Cardiac muscle cell (in vitro differentiated cells and primary cell): Measurements from ENCODE around the gene RIMBP2. TPM values are rescaled to one million over a fixed set of nuclear protein-coding genes. Genes with fewer than 3 reads are reported as not detected.

Source experiments
- DNase-seq, 2 donors: peaks; one replicate each; pipeline versions ENCODE4 v3.0.0 to v3.0.0-alpha.2; 2010 to 2017; ENCODE audit warnings: low read depth in 1 of 2, low spot score in 1 of 2
- H3K27ac ChIP-seq: fragments of 200-600 bp; sonication (generic); 2 replicates; pipeline ENCODE4 v1.5.1; 2016
- H3K27me3 ChIP-seq: fragments of 200-600 bp; sonication (generic); 2 replicates; pipeline ENCODE4 v1.6.0; 2016; ENCODE audit warnings: control low read depth
- H3K36me3 ChIP-seq: fragments of 200-600 bp; sonication (generic); 2 replicates; pipeline ENCODE4 v1.5.1; 2016; ENCODE audit warnings: control low read depth
- H3K4me1 ChIP-seq: fragments of 200-600 bp; sonication (generic); 2 replicates; pipeline ENCODE4 v1.8.1; 2017; ENCODE audit warnings: low read depth, mild to moderate bottlenecking, mixed run types
- H3K4me3 ChIP-seq: fragments of 200-600 bp; sonication (generic); 2 replicates; pipeline ENCODE4 v1.5.1; 2016; ENCODE audit warnings: mild to moderate bottlenecking
- H3K9me3 ChIP-seq: fragments of 200-600 bp; sonication (generic); 2 replicates; pipeline ENCODE4 v1.5.1; 2017; ENCODE audit warnings: low read depth, mild to moderate bottlenecking, control low read depth
- polyA plus RNA-seq: library from polyadenylated mRNA; unstranded; fragments of >200 nt; fragmentation: Nextera tagmentation; extraction: Ambion mirVana; gene quantifications from 2 replicates; pipeline ENCODE4 v1.2.1, GENCODE V29; 2016
- total RNA-seq: library from RNA; depleted of rRNA; stranded (reverse); fragments of >200 nt; gene quantifications from 2 replicates; pipeline ENCODE4 v1.2.3, GENCODE V29; 2016
- TF ChIP-seq, protein P1 (sequence below): IDR thresholded peaks from 2 replicates; pipeline ENCODE4 v1.5.1; 2012; ENCODE audit warnings: low read depth, mild to moderate bottlenecking, low read length

The RIMBP2 gene
- total and polyA plus RNA-seq, 2 experiments from 2014 or later, result 2.6 to 10.5 TPM

DNA sequence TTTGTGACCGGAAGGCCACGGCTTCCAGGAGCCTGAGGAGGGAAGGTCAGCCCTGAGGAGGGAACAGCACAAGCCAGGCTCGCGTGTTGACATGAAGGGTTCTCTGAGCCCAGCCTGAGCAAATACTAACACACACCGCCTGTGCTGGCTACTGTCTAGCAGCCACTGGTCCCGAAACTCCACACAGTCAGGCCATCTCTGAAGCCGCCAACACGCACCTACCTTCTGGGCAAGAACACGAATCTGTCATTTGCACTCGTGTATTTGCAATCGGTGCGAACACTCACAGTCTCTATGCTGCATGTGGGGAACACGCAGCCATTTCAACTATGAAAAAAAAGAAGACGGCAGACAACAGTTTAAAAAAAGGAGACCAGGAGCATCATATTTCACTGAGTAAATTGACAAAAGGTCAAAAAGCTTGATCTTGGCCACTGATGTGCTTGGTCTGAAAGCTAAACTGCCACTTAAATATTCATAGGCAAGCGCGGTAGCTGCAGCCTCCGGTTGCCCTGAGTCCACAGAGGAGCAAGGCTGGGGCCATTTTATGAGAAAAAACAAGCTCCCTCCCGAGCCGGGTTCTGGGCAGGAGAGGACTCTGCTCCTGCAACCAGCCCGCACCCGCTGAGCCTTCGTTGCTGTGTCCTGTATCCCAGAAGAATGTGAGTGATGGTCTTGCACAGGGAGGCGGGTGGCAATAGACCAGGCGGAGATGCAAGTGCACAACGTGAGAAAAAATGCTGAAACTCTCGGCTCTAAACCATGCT lies 57.8 kb downstream of the RIMBP2 start:
- Histone ChIP-seq H3K27ac (no peak overlapping the region), H3K9me3 (no peaks in the 10 kb centered on the region), H3K4me1 (peaks cover 17% of the 10 kb centered on the region), H3K4me3 (no peak overlapping the region), H3K36me3 (no peaks in the 10 kb centered on the region), H3K27me3 (no peaks in the 10 kb centered on the region)
- TF ChIP-seq, protein P1, sequence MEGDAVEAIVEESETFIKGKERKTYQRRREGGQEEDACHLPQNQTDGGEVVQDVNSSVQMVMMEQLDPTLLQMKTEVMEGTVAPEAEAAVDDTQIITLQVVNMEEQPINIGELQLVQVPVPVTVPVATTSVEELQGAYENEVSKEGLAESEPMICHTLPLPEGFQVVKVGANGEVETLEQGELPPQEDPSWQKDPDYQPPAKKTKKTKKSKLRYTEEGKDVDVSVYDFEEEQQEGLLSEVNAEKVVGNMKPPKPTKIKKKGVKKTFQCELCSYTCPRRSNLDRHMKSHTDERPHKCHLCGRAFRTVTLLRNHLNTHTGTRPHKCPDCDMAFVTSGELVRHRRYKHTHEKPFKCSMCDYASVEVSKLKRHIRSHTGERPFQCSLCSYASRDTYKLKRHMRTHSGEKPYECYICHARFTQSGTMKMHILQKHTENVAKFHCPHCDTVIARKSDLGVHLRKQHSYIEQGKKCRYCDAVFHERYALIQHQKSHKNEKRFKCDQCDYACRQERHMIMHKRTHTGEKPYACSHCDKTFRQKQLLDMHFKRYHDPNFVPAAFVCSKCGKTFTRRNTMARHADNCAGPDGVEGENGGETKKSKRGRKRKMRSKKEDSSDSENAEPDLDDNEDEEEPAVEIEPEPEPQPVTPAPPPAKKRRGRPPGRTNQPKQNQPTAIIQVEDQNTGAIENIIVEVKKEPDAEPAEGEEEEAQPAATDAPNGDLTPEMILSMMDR, result no peak
- DNase-seq, result no peak

DNA sequence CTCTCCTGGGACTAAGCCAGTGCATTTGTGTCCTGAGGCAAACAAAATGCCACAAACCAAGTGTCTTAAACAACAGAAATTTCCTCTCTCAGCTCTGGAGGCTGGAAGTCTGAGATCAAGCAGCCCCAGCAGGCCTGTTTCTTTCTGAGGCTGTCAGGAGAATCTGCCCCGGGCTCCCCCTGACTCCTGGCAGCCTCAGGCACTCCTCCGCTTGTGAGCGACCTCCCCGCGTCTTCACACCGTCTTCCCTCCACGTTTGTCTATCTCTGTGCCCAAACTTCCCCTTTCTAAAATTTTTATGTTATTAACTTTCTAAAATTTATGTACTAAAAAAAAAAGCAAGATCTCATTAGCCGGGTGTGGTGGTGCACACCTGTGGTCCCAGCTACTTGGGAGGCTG lies 59.7 kb downstream of the RIMBP2 start:
- no peak for DNase-seq
- H3K9me3 ChIP-seq, result no peaks in the 10 kb centered on the region
- no peak overlapping the region for H3K27ac ChIP-seq
- no peak overlapping the region for H3K4me3 ChIP-seq
- TF ChIP-seq, protein P1, result no peak
- H3K4me1 ChIP-seq, result no peaks in the 10 kb centered on the region
- no peaks in the 10 kb centered on the region for H3K36me3 ChIP-seq
- H3K27me3 ChIP-seq, result no peaks in the 10 kb centered on the region

DNA sequence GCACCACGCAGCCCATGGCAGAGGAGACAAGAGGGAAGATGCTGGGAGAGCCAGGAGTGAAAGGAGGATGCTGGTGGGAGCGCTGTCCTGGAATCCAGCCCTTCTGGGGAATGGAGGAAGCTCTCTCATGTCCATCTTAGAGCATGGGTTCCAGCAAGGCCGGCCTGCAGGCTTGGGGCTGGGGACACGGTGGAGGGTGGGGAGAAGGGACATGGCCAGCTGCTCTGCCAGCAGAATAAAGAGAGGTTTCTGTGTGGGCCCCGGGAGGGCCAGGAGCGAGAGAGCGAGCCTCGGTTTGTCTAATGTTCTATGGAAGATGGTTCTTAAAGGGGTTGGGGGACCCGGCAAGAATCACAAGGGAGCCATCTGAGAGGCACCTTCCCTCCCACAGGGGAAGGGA lies 60.2 kb downstream of the RIMBP2 start:
- no peaks in the 10 kb centered on the region for H3K9me3 ChIP-seq
- H3K27me3 ChIP-seq, result no peaks in the 10 kb centered on the region
- H3K27ac ChIP-seq, result no peak overlapping the region
- no peaks in the 10 kb centered on the region for H3K36me3 ChIP-seq
- H3K4me1 ChIP-seq, result no peaks in the 10 kb centered on the region
- no peak overlapping the region for H3K4me3 ChIP-seq
- DNase-seq, result no peak
- TF ChIP-seq, protein P1, result no peak

DNA sequence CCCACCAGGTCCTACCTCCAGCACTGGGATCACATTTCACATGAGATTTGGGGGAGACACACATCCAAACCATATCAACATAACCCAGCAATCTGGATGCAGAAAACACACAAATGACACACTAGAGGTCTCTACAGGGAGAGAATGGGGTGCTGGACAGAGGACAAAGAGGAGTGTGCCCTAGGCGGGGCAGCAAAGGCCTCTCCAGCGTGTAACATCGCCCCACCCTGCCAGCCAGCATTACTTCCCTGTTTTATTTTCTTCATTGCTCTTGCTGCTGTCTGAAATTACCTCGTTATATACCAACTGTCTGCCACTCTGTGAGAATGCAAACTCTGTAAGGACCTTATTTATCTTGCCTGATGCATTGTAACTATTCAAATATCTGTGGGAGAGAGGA lies 61.1 kb downstream of the RIMBP2 start:
- no peak for DNase-seq
- H3K36me3 ChIP-seq, result no peaks in the 10 kb centered on the region
- H3K27me3 ChIP-seq, result no peaks in the 10 kb centered on the region
- TF ChIP-seq, protein P1, result no peak
- H3K4me1 ChIP-seq, result peaks cover 5% of the 10 kb centered on the region
- no peak overlapping the region for H3K4me3 ChIP-seq
- no peaks in the 10 kb centered on the region for H3K9me3 ChIP-seq
- no peak overlapping the region for H3K27ac ChIP-seq

DNA sequence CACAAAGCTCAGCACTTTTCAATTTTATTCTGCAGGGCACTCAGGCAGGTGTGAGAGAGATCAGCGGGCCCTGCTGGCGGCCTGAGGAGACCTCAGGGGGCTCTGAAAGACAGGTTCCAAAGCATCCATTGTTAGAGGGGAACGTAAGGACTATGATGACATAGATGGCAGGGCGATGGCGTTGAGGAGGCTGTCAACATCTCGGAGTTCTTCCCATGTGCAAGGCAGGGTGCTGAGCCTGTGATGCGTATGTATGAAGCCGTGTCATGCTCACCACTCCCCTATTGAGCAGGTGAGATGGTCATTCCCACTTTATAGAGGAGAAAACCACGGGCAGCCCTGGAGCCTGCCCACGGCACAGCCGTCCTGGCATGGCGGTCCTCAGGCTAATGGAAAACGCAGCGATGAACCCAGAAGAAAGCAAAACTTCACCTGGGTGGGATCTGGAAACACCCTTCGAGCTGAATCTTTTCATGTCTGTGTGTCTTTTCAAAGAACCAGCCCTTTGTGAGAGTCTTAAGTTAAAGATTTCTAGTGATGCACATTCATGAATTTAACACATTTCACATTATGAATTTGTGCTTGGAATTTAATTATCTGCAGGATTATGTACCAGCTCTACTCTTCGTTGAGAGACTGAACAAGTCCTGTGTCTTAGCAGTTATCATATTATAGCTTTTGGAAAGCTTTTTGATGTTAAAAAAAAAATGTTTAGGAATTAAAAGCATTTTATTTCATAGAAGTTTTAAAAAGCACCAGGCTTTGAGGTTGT lies 64.7 kb downstream of the RIMBP2 start:
- H3K36me3 ChIP-seq, result no peaks in the 10 kb centered on the region
- no peaks in the 10 kb centered on the region for H3K9me3 ChIP-seq
- DNase-seq, result no peak
- H3K4me3 ChIP-seq, result no peak overlapping the region
- H3K27me3 ChIP-seq, result no peaks in the 10 kb centered on the region
- TF ChIP-seq, protein P1, result no peak
- peaks cover 6% of the 10 kb centered on the region for H3K4me1 ChIP-seq
- no peak overlapping the region for H3K27ac ChIP-seq
